Measurements from ENCODE around the gene BRSK2. TPM values are rescaled to one million over a fixed set of nuclear protein-coding genes. Genes with fewer than 3 reads are reported as not detected.

The BRSK2 gene
- polyA plus RNA-seq, 1 experiment = 0.28 TPM

DNA sequence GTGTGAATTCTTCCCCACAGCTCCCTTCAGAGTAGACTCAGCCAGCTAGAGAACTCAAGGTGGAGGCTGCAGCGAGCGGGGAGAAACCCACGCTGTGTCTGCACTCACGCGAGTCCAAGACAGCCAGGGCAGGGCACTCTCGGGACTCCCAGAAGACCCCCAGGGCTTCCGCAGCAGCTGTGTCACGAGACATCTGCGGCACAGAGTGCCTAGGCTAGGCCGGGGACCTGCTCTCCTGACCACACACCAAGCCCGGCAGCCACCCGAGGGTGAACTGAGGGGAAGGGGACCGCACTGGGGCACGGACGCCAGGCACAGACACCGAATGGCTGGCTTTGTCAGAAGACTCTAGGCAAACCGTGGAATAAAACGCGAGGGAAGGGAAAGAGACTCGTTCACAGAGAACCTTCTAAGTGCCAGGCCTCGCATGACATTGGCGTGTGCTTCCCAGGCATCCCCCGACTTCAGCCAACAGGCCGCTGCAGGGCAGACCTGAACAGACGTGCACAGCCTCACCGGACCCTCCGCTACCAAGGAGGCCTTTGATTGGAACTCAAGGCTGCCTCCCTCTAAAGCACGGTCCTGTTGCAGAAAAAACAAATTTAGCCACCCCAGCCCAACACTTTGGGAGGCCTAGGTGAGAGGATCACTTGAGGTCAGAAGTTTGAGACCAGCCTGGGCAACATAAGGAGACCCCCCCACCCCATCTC is 115.0 kb downstream of the BRSK2 start:
- DNase-seq (ENCODE audit: low read depth) = no peak
- no peak for TF ChIP-seq CTCF (IDR thresholded peaks at IDR 0.05; ENCODE audit: insufficient read depth, low read depth, low read length)
- POLR2A ChIA-PET = no interaction called here
- H3K4me3 ChIP-seq (ENCODE audit: low read depth, low read length) = no peak overlapping the region
- CTCF ChIA-PET = interaction anchor here (0.6 to 3.2 kb wide), 3 partner anchors 10 to 329 kb away, joined by 3 to 24 read pairs (median 8); no protein-coding TSS in a partner anchor
- H3K27me3 ChIP-seq (ENCODE audit: control insufficient read depth, insufficient read depth, low read length) = no peaks in the 10 kb centered on the region
- H3K36me3 ChIP-seq (ENCODE audit: control insufficient read depth, insufficient read depth, low read length) = no peaks in the 10 kb centered on the region

DNA sequence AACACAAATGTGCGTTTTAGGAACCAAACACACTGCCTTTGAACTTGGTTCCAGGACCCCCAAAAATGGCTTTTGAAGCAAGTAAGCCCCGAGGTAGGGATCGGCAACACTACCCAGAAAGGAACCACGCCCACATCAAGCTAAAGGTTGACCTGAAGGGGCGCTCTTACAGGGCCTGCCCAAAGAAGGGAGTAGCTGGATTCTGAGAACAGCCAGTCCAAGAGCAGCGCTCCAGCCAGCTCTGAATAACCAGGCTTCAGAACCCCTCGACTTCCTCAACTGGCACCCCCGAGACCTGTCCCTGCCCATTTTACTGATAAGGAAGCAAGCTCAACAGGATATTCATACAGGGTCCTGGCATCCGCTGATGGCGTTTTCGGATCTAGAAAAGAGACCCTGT is 115.7 kb downstream of the BRSK2 start:
- no peak for DNase-seq (ENCODE audit: low read depth)
- H3K36me3 ChIP-seq (ENCODE audit: control insufficient read depth, insufficient read depth, low read length) = no peaks in the 10 kb centered on the region
- no peak for TF ChIP-seq CTCF (IDR thresholded peaks at IDR 0.05; ENCODE audit: insufficient read depth, low read depth, low read length)
- H3K27me3 ChIP-seq (ENCODE audit: control insufficient read depth, insufficient read depth, low read length) = no peaks in the 10 kb centered on the region
- no peak overlapping the region for H3K4me3 ChIP-seq (ENCODE audit: low read depth, low read length)
- ChIA-PET CTCF (interaction anchor here (3.2 kb wide), 1 partner anchor 10 kb away, joined by 24 read pairs; no protein-coding TSS in a partner anchor), POLR2A (no interaction called here)

DNA sequence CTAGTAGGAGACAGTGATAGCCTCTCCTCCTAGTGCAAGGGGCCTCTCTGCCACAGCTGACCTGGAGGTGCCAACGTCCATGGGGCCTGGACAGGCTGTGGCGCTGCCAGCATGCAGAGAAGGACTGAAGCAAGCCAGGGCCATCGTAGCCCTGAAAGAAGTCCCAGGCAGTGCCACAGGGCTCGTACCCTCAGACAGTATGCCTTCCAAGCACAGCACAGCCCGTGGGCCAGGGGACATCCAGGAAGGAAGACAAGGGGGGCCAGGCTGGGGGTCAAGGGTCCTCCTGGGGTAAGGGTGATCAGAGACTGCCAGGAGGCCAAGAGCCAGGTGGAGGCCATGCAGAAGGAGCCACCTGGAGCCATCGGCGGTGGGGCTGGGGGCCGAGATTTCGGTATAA is 117.2 kb downstream of the BRSK2 start:
- CTCF ChIA-PET = interaction anchor here (3.2 kb wide), 1 partner anchor 8 kb away, joined by 24 read pairs; no protein-coding TSS in a partner anchor
- Histone ChIP-seq H3K4me3 (ENCODE audit: low read depth, low read length) (no peak overlapping the region), H3K27me3 (ENCODE audit: control insufficient read depth, insufficient read depth, low read length) (no peaks in the 10 kb centered on the region), H3K36me3 (ENCODE audit: control insufficient read depth, insufficient read depth, low read length) (no peaks in the 10 kb centered on the region; the same call in 1 of the 2 replicates)
- no peak for TF ChIP-seq CTCF (IDR thresholded peaks at IDR 0.05; ENCODE audit: insufficient read depth, low read depth, low read length)
- DNase-seq (ENCODE audit: low read depth) = no peak
- POLR2A ChIA-PET = no interaction called here

- POLR2A ChIA-PET = no interaction called here
Observed at GRCh38 chr11:1507381-1508140, 117.8 kb downstream of the BRSK2 start.

More at GRCh38 chr11:1507381-1508140, 117.8 kb downstream of the BRSK2 start:
- Histone ChIP-seq H3K4me3 (ENCODE audit: low read depth, low read length) (no peak overlapping the region), H3K27me3 (ENCODE audit: control insufficient read depth, insufficient read depth, low read length) (no peaks in the 10 kb centered on the region), H3K36me3 (ENCODE audit: control insufficient read depth, insufficient read depth, low read length) (no peaks in the 10 kb centered on the region; the same call in 1 of the 2 replicates)
- CTCF ChIA-PET = interaction anchor here (3.2 kb wide), 1 partner anchor 8 kb away, joined by 24 read pairs; no protein-coding TSS in a partner anchor
- no peak for DNase-seq (ENCODE audit: low read depth)
- no peak for TF ChIP-seq CTCF (IDR thresholded peaks at IDR 0.05; ENCODE audit: insufficient read depth, low read depth, low read length)
